ENCODE data around the gene CCDC137. TPM values are rescaled to one million over a fixed set of nuclear protein-coding genes. Genes with fewer than 3 reads are reported as not detected.

Gene CCDC137
- total and polyA plus RNA-seq, 2 experiments from 2014 or later = 16.9 to 23.4 TPM

- no peak overlapping the region for H3K4me3 ChIP-seq
- DNase-seq (ENCODE audit: low read depth in 1 of 2, low spot score in 1 of 2) = no peak
- peaks cover 7% of the 10 kb centered on the region for H3K36me3 ChIP-seq
- no peak for TF ChIP-seq CTCF (IDR thresholded peaks at IDR 0.05; ENCODE audit: low read depth, low read length)
- H3K9me3 ChIP-seq (ENCODE audit: low read depth) = no peaks in the 10 kb centered on the region
- no peaks in the 10 kb centered on the region for H3K27me3 ChIP-seq
- no peaks in the 10 kb centered on the region for H3K4me1 ChIP-seq (ENCODE audit: low read depth)
- peak overlapping the region; percentile 21 for H3K27ac ChIP-seq
These were observed 53.9 kb downstream of the CCDC137 start for GRCh38 chr17:81720267-81721071.

- Histone ChIP-seq H3K9me3 (ENCODE audit: low read depth) (no peaks in the 10 kb centered on the region), H3K4me3 (no peak overlapping the region), H3K27me3 (no peaks in the 10 kb centered on the region), H3K36me3 (peaks cover 7% of the 10 kb centered on the region), H3K27ac (no peak overlapping the region), H3K4me1 (ENCODE audit: low read depth) (no peaks in the 10 kb centered on the region)
- TF ChIP-seq CTCF (IDR thresholded peaks at IDR 0.05; ENCODE audit: low read depth, low read length) = no peak
- DNase-seq (ENCODE audit: low read depth in 1 of 2, low spot score in 1 of 2) = peak in 1 of 2 donors; percentile 26
These were observed 55.9 kb downstream of the CCDC137 start for GRCh38 chr17:81722184-81723120.

Other genes with a start within 250 kb of the CCDC137 start
- gene ACTG1, start 153.9 kb upstream of the CCDC137 start, total RNA-seq = 2,244 and 2,883 TPM in 2 replicates
- gene ACTG1, start 153.9 kb upstream of the CCDC137 start, polyA plus RNA-seq = 1,007 and 1,036 TPM in 2 replicates
- 9.0 and 11.3 TPM in 2 replicates for gene FSCN2, start 138.4 kb upstream of the CCDC137 start, total RNA-seq
- 1.5 and 2.4 TPM in 2 replicates for gene FSCN2, start 138.4 kb upstream of the CCDC137 start, polyA plus RNA-seq
- gene FAAP100, start 114.4 kb upstream of the CCDC137 start, total RNA-seq = 57.0 and 65.6 TPM in 2 replicates
- 51.2 and 56.9 TPM in 2 replicates for gene FAAP100, start 114.4 kb upstream of the CCDC137 start, polyA plus RNA-seq
- 51.4 and 51.5 TPM in 2 replicates for gene NPLOC4, start 29.6 kb upstream of the CCDC137 start, total RNA-seq
- gene NPLOC4, start 29.6 kb upstream of the CCDC137 start, polyA plus RNA-seq = 53.8 and 58.9 TPM in 2 replicates
- gene TSPAN10, start 29.5 kb upstream of the CCDC137 start, total RNA-seq = 5.0 TPM in 2 replicates
- gene TSPAN10, start 29.5 kb upstream of the CCDC137 start, polyA plus RNA-seq = 4.0 and 5.8 TPM in 2 replicates
- 0.32 and 1.8 TPM in 2 replicates for gene PDE6G, start 10.2 kb upstream of the CCDC137 start, total RNA-seq
- 0.85 and 2.3 TPM in 2 replicates for gene PDE6G, start 10.2 kb upstream of the CCDC137 start, polyA plus RNA-seq
- gene OXLD1, start 132 bp upstream of the CCDC137 start, total RNA-seq = 100 and 130 TPM in 2 replicates
- 85.5 and 104 TPM in 2 replicates for gene OXLD1, start 132 bp upstream of the CCDC137 start, polyA plus RNA-seq
- 44.3 and 58.3 TPM in 2 replicates for gene ARL16, start 17.1 kb downstream of the CCDC137 start, total RNA-seq
- 92.0 and 109 TPM in 2 replicates for gene ARL16, start 17.1 kb downstream of the CCDC137 start, polyA plus RNA-seq
- gene HGS, start 17.3 kb downstream of the CCDC137 start, total RNA-seq = 86.1 and 107 TPM in 2 replicates
- gene HGS, start 17.3 kb downstream of the CCDC137 start, polyA plus RNA-seq = 108 and 109 TPM in 2 replicates
- 45.0 and 47.5 TPM in 2 replicates for gene MRPL12, start 36.6 kb downstream of the CCDC137 start, total RNA-seq
- 187 and 222 TPM in 2 replicates for gene MRPL12, start 36.6 kb downstream of the CCDC137 start, polyA plus RNA-seq
- 29.3 and 38.5 TPM in 2 replicates for gene SLC25A10, start 45.5 kb downstream of the CCDC137 start, total RNA-seq
- gene SLC25A10, start 45.5 kb downstream of the CCDC137 start, polyA plus RNA-seq = 34.9 and 52.2 TPM in 2 replicates
- 0.15 TPM in 1 of 2 replicates, not detected in the other for gene GCGR, start 137.4 kb downstream of the CCDC137 start, total RNA-seq
- 0.79 TPM in 1 of 2 replicates, not detected in the other for gene GCGR, start 137.4 kb downstream of the CCDC137 start, polyA plus RNA-seq
- gene MCRIP1, start 166.6 kb downstream of the CCDC137 start, total RNA-seq = 161 and 219 TPM in 2 replicates
- gene MCRIP1, start 166.6 kb downstream of the CCDC137 start, polyA plus RNA-seq = 179 and 233 TPM in 2 replicates
- not detected in 2 replicates for gene PPP1R27, start 168.3 kb downstream of the CCDC137 start, total RNA-seq
- 1.0 TPM in 1 of 2 replicates, not detected in the other for gene PPP1R27, start 168.3 kb downstream of the CCDC137 start, polyA plus RNA-seq
- gene P4HB, start 193.8 kb downstream of the CCDC137 start, total RNA-seq = 972 and 1,150 TPM in 2 replicates
- gene P4HB, start 193.8 kb downstream of the CCDC137 start, polyA plus RNA-seq = 388 and 597 TPM in 2 replicates
- gene ARHGDIA, start 204.6 kb downstream of the CCDC137 start, total RNA-seq = 101 and 177 TPM in 2 replicates
- 139 and 163 TPM in 2 replicates for gene ARHGDIA, start 204.6 kb downstream of the CCDC137 start, polyA plus RNA-seq
- 94.0 and 139 TPM in 2 replicates for gene ALYREF, start 224.8 kb downstream of the CCDC137 start, total RNA-seq
- 93.0 and 130 TPM in 2 replicates for gene ALYREF, start 224.8 kb downstream of the CCDC137 start, polyA plus RNA-seq
- gene ANAPC11, start 225.0 kb downstream of the CCDC137 start, total RNA-seq = 128 and 178 TPM in 2 replicates
- gene ANAPC11, start 225.0 kb downstream of the CCDC137 start, polyA plus RNA-seq = 368 and 407 TPM in 2 replicates
- 2.3 and 9.1 TPM in 2 replicates for gene NPB, start 235.5 kb downstream of the CCDC137 start, total RNA-seq
- gene NPB, start 235.5 kb downstream of the CCDC137 start, polyA plus RNA-seq = 1.2 and 6.6 TPM in 2 replicates
- gene PCYT2, start 244.7 kb downstream of the CCDC137 start, total RNA-seq = 83.8 and 111 TPM in 2 replicates
- gene PCYT2, start 244.7 kb downstream of the CCDC137 start, polyA plus RNA-seq = 73.3 and 138 TPM in 2 replicates

All from cardiac muscle cell (in vitro differentiated cells and primary cell).